C4-2B (cell line): Measurements from ENCODE around the gene NBEAL1.
A peak's percentile ranks its signal among the peaks of the same experiment; 100 is the strongest.
"Not testable (repeated sequence)": the region's sequence is repeated elsewhere in the genome, so short reads cannot be mapped to it uniquely, and the experiment has no call there.

Experiments
- H3K27ac ChIP-seq: fragments of 450-650 bp; 2 replicates; pipeline ENCODE4 v1.5.1; 2017
- CTCF ChIP-seq: fragments of 450-650 bp; conservative IDR thresholded peaks from 2 replicates; pipeline ENCODE4 v1.5.1; 2017; ENCODE audit warnings: mild to moderate bottlenecking
- ZFX ChIP-seq: fragments of 450-650 bp; IDR thresholded peaks from 2 replicates; pipeline ENCODE4 v1.6.1; 2017

Gene NBEAL1

DNA sequence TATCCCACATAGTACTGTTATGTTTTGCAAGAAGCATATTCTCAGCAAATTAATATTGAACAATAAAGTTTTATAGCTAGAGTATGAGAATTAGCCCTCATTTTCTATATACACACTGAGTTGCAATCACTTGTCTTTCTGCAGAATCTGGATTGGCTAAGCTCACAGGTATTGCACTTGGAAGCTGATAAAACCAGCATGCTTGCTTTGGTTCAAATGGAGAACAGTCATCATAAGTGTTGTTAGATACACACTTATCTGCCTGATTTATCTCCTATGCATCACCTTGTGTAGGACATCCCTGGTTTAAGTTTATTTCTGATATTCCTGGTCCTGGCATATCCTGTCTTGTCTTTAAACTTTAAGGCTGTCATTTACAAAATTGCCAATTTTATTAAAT is 186.2 kb downstream of the NBEAL1 start:
- TF ChIP-seq CTCF (no peak), ZFX (no peak)
- H3K27ac ChIP-seq: no peak overlapping the region

- TF ChIP-seq CTCF (no peak), ZFX (no peak)
- H3K27ac ChIP-seq: no peak overlapping the region
Measured at GRCh38 chr2:203201426-203201825, 186.8 kb downstream of the NBEAL1 start.

DNA sequence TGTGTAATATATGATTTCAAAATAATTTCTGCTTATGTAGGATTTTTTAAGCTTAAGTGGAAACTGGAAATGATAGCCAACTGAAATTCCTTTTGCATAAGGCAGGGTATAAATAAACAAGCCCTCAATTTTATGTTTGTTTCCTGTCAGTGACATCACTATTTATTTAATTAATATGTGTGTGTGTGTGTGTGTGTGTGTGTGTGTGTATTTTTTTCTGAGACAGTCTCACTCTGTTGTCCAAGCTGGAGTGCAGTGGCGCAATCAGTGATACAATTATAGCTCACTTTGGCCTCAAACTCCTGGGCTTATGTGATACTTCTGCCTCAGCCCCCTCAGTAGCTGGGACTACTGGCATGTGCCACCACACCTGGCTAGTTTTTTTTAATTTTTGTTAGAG is 194.9 kb downstream of the NBEAL1 start:
- H3K27ac ChIP-seq: no peak overlapping the region
- TF ChIP-seq ZFX: no peak
- TF ChIP-seq CTCF: no peak

DNA sequence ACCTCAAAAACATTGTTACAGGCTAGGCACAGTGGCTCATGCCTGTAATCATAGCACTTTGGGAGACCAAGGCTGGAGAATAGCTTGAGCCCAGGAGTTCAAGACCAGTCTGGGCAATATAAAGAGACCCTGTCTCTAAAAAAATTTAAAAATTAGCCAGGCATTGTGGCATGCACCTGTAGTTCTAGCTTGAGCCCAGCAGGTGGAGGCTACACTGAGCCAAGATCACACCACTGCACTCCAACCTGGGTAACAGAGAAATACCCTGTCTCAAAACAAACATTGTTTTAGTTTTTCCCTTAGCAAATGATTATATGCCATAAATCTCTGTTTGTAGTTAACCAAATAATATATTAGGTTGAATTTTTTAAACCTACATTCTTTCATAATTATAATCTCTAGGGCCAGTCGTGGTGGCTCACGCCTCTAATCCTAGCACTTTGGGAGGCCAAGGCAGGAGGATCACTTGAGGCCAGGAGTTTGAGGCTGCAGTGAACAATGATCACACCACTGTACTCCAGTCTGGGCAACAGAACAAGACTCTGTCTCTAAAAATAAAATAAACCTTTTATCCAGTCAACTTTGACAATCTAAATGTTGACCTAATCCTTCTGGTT is 210.9 kb downstream of the NBEAL1 start:
- H3K27ac ChIP-seq: no peak overlapping the region
- TF ChIP-seq CTCF (peak; percentile 79), ZFX (no peak)

DNA sequence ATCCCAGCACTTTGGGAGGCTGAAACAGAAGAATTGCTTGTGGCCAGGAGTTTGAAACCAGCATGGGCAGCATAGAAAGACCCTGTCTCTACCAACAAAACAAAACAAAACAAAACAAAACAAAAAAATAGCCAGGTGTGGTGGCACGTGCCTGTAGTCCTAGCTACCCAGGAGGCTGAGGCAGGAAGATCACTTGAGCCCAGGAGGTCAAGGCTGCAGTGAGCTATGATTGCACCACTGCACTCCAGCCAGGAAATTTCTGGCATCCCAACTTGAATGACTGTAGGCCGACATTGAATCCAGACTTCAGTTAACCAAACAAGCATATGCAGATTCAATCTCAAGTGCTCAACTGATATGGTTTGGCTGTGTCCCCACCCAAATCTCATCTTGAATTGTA is 215.0 kb downstream of the NBEAL1 start:
- not testable (repeated sequence) for H3K27ac ChIP-seq

DNA sequence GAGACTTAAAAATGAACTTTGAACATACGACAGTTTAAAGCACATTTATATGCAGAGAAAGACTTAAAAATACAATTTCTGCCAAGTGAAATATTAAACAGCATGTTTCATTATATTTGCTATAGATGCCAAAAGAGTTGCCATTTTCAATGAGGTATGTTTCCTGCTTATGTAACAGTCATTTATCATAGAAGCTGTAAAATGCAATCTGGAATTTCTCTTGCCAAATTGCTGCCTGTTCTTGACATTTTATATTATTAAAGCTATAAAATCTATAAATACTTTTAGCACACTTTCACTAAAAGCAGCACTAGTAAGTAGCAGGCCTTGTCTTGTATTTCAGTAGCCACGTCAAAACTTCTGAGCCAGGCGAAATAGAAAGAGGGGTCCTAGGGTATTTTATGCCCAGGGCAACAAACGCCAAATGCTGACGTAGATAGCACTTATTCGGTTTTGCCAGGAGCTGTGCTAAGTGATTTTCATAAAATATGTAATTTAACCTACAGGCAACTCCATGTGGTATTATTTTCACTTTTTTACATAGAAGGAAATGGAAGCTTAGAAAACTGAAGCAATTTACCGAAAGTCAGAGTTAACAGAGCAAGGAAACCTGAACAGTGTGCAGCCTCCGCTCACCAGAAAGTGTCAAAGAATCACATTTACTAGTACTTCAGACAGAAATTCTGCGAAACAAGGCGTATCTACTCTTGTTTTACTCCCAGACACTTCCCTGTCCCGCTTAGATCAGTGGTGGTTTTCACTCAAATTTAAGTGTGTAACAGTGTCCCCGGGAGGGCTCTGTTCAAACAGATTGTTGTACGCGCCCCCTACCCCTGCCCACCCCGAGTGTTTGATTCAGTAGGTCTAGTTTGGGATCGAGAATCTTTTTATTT is 222.9 kb downstream of the NBEAL1 start:
- TF ChIP-seq CTCF (no peak), ZFX (no peak)
- H3K27ac ChIP-seq: peak overlapping the region; percentile 91

DNA sequence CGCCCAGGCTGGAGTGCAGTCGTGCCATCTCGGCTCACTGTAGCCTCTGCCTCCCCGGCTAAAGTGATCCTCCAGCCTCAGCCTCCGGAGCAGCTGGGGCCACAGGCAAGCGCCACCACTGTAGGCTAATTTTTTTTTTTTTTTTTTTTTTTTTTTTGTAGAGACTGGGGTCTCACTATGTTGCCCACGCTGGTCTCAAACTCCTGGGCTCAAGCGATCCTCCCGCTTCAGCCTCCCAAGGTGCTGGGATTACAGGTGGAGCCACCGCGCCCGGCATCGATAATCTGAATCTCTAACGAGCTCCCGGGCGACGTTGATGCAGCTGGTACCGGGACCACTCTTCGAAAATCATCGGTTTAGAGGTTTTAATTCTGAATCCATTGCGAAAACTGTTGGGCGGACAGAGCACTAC is 223.6 kb downstream of the NBEAL1 start:
- TF ChIP-seq CTCF: no peak
- no peak for TF ChIP-seq ZFX
- H3K27ac ChIP-seq: peak overlapping the region; percentile 91
